Astrocyte of the spinal cord (primary cell): ENCODE results near the gene TOM1L2.

Experiments used
- DNase-seq: peaks from one replicate; pipeline ENCODE4 v3.0.0; 2011; ENCODE audit warnings: low read depth, low spot score
- H3K4me3 ChIP-seq: 2 replicates; pipeline ENCODE4 v1.5.1; 2011; ENCODE audit warnings: low read depth, mild to moderate bottlenecking, low read length, moderate library complexity
- in situ Hi-C: cut with HindIII; loops from 2 replicates; pipeline ENCODE4 v1.10.0; 2017; ENCODE audit warnings: low sequenced_read_pairs
- TF ChIP-seq, protein P1 (sequence below): IDR thresholded peaks from 2 replicates; pipeline ENCODE4 v1.5.1; 2012; ENCODE audit warnings: low read depth, mild to moderate bottlenecking, low read length, inconsistent platforms

Gene TOM1L2

GRCh38 chr17:17966399-17966798, 5.8 kb downstream of the TOM1L2 start:
- no peak overlapping the region for H3K4me3 ChIP-seq
- DNase-seq: no peak
- in situ Hi-C loops: no loop called here
- TF ChIP-seq, protein P1, sequence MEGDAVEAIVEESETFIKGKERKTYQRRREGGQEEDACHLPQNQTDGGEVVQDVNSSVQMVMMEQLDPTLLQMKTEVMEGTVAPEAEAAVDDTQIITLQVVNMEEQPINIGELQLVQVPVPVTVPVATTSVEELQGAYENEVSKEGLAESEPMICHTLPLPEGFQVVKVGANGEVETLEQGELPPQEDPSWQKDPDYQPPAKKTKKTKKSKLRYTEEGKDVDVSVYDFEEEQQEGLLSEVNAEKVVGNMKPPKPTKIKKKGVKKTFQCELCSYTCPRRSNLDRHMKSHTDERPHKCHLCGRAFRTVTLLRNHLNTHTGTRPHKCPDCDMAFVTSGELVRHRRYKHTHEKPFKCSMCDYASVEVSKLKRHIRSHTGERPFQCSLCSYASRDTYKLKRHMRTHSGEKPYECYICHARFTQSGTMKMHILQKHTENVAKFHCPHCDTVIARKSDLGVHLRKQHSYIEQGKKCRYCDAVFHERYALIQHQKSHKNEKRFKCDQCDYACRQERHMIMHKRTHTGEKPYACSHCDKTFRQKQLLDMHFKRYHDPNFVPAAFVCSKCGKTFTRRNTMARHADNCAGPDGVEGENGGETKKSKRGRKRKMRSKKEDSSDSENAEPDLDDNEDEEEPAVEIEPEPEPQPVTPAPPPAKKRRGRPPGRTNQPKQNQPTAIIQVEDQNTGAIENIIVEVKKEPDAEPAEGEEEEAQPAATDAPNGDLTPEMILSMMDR: no peak

GRCh38 chr17:17965152-17965721, 7.0 kb downstream of the TOM1L2 start:
- DNase-seq: no peak
- H3K4me3 ChIP-seq: no peak overlapping the region
- TF ChIP-seq, protein P1: no peak
- in situ Hi-C loops: no loop called here

DNA sequence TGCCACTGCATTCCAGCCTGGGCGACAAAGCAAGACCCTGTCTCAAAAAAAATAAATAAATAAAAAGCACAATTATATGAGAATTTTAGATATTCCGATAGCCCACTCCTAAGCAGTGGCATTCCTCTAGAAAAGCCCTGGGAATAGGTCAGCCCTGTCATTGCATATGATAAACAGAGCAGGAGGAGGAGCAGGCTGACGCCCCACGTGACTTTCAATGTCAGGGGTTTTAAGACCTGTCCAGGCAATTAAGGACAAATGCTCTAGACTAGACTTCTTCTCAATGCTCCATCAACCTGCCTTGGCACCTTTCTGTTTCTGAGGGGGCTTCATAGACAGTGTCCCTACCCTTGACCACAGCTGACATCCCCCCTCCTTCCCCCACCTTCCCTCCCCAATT, 7.5 kb downstream of the TOM1L2 start:
- in situ Hi-C loops: no loop called here
- no peak for DNase-seq
- TF ChIP-seq, protein P1: no peak
- H3K4me3 ChIP-seq: no peak overlapping the region

DNA sequence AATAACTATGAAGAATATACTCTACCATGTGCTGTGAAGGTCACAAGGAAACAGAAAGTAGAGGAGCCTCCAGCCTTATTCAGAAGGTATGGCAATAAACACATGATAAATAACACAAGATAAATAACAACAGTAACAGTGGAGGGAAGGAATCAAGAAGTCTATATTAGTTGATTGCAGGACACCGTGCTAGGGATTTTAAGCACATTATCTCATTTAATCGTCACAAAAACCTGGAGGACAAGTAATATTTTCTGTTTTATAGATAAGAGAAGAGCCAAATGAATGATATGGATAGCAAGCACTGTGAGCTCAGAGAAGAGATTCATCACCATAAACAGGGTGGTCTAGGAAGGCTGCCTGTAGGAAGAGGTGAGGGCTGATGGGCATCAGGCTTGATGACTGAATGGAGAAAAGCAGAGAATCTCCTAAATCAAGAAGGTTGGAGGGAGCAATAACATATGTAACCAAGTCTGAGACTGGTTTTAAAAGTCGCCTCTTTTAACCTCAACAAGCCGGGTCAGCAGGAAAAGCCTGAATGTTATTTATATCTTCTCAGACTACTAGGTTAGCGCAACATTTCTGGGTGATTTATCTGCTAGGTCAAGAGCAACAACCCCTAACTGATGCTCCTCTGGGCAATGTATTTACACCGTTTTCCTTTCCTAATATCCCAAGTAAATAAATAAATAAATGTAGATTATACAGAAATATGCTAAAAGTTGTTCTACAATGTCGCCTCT, 8.3 kb downstream of the TOM1L2 start:
- in situ Hi-C loops: no loop called here
- no peak overlapping the region for H3K4me3 ChIP-seq
- TF ChIP-seq, protein P1: no peak
- DNase-seq: no peak

- TF ChIP-seq, protein P1: no peak
- DNase-seq: no peak
- in situ Hi-C loops: no loop called here
- no peak overlapping the region for H3K4me3 ChIP-seq
Observed at GRCh38 chr17:17963066-17963465, 9.1 kb downstream of the TOM1L2 start.

DNA sequence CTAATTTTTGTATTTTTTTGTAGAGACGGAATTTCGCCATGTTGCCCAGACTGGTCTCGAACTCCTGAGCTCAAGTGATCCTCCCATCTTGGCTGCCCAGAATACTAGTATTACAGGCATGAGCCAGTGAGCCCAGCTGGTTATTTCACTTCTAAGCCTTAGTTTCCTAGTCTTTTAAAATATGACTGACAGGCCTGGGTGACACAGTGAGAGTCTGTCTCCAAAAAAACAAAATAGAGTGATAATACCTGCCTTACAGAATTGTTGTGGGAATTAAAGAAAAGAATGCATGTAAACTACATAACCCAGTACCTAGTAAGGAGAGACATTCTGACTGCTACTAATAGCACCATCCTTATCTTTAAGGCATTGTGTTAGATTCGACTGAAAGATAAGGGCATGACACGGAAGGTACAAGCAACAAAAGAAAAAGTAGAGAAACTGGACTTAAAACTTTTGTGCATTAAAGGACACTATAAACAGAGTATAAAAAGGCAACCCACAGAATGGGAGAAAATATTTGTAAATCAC, 11.6 kb downstream of the TOM1L2 start:
- in situ Hi-C loops: no loop called here
- DNase-seq: no peak
- no peak overlapping the region for H3K4me3 ChIP-seq
- TF ChIP-seq, protein P1: no peak
